Transverse colon (tissue), 4 donors: ENCODE results near the gene AURKAIP1.
"Not testable (repeated sequence)": the region's sequence is repeated elsewhere in the genome, so short reads cannot be mapped to it uniquely, and the experiment has no call there.

Source experiments
- POLR2A ChIP-seq: fragments of 450-650 bp; IDR thresholded peaks from one replicate; pipeline ENCODE4 v1.6.1; 2016; ENCODE audit warnings: antibody characterized with exemption, mild to moderate bottlenecking, moderate library complexity
- POLR2AphosphoS5 ChIP-seq, 3 donors: sonication (generic); formaldehyde crosslinking; IDR thresholded peaks; one replicate each; pipeline ENCODE4 v1.6.1; 2016; ENCODE audit warnings: antibody characterized with exemption in 3 of 3
- TF ChIP-seq, protein P1 (sequence below), 5 experiments: fragments of 200-600 bp in 3 of 5; fragments of 450-650 bp in 2 of 5; sonication (generic) in 3 of 5; IDR thresholded peaks; 1 replicate in 2 of 5; 2 replicates in 3 of 5; pipeline ENCODE4 v1.5.1; 2016 to 2017; ENCODE audit warnings: antibody characterized with exemption in 5 of 5, inconsistent platforms in 3 of 5, mild to moderate bottlenecking in 2 of 5, moderate library complexity in 1 of 5

DNA sequence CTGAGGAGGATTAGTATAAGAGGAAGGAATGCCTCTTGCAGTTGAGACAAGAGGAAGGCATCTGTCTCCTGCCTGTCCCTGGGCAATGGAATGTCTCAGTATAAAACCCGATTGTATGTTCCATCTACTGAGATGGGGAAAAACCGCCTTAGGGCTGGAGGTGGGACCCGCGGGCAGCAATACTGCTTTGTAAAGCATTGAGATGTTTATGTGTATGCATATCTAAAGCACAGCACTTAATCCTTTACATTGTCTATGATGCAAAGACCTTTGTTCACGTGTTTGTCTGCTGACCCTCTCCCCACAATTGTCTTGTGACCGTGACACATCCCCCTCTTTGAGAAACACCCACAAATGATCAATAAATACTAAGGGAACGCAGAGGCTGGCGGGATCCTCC, 35.2 kb upstream of the AURKAIP1 start:
- TF ChIP-seq, protein P1, sequence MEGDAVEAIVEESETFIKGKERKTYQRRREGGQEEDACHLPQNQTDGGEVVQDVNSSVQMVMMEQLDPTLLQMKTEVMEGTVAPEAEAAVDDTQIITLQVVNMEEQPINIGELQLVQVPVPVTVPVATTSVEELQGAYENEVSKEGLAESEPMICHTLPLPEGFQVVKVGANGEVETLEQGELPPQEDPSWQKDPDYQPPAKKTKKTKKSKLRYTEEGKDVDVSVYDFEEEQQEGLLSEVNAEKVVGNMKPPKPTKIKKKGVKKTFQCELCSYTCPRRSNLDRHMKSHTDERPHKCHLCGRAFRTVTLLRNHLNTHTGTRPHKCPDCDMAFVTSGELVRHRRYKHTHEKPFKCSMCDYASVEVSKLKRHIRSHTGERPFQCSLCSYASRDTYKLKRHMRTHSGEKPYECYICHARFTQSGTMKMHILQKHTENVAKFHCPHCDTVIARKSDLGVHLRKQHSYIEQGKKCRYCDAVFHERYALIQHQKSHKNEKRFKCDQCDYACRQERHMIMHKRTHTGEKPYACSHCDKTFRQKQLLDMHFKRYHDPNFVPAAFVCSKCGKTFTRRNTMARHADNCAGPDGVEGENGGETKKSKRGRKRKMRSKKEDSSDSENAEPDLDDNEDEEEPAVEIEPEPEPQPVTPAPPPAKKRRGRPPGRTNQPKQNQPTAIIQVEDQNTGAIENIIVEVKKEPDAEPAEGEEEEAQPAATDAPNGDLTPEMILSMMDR (IDR thresholded peaks at IDR 0.05) = not testable (repeated sequence)
- TF ChIP-seq POLR2A; POLR2AphosphoS5 (IDR thresholded peaks at IDR 0.05): not testable (repeated sequence)
